HepG2 (cell line): ENCODE measurements around the gene STX7. TPM values are rescaled to one million over a fixed set of nuclear protein-coding genes. Genes with fewer than 3 reads are reported as not detected.

Experiments used
- ZBTB3 ChIP-seq: sonication (generic); formaldehyde crosslinking; IDR thresholded peaks from 2 replicates; pipeline ENCODE4 v1.4.0; 2020; ENCODE audit warnings: low read depth, mild to moderate bottlenecking, moderate library complexity, missing genetic modification reagents, borderline replicate concordance
- ZNF256 ChIP-seq: sonication (generic); formaldehyde crosslinking; conservative IDR thresholded peaks from 2 replicates; pipeline ENCODE4 v1.4.0; 2020; ENCODE audit warnings: missing genetic modification reagents
- ZNF530 ChIP-seq: sonication (generic); formaldehyde crosslinking; IDR thresholded peaks from 2 replicates; pipeline ENCODE4 v1.5.0; 2020; ENCODE audit warnings: low read depth, mild to moderate bottlenecking, missing genetic modification reagents
- polyA plus RNA-seq, 8 experiments: library from polyadenylated mRNA; depleted of rRNA in 3 of 8; stranded (reverse) in 7 of 8; unstranded in 1 of 8; fragments of >200 nt; fragmentation: Illumina TruSeq in 4 of 8; extraction: Trizol in 4 of 8; gene quantifications; 2 replicates each; pipeline versions ENCODE4 v1.2.1 to v1.2.3, GENCODE V29; 2011 to 2016; ENCODE audit warnings: low read depth in 4 of 8, missing spikeins in 1 of 8, mixed read lengths in 1 of 8; ENCODE audit not compliant: insufficient read depth in 1 of 8
- total RNA-seq, 5 experiments: library from RNA; depleted of rRNA; stranded (reverse); fragments of >200 nt; fragmentation: Illumina TruSeq; extraction: Trizol; gene quantifications; 2 replicates each; pipeline ENCODE4 v1.2.3, GENCODE V29; 2016; ENCODE audit warnings: low read depth in 1 of 5
- TF ChIP-seq, protein P1 (sequence below): sonication (generic); formaldehyde crosslinking; IDR thresholded peaks from 2 replicates; pipeline ENCODE4 v1.5.1; 2020; ENCODE audit warnings: mild to moderate bottlenecking, missing genetic modification reagents, borderline replicate concordance
- TF ChIP-seq, protein P2 (sequence below), 2 experiments: fragments of 450-650 bp in 1 of 2; sonication (generic) in 1 of 2; formaldehyde crosslinking in 1 of 2; IDR thresholded peaks; 2 replicates each; pipeline versions ENCODE4 v1.6.1 to v1.8.0; 2016 to 2022; ENCODE audit warnings: antibody characterized with exemption in 1 of 2, mild to moderate bottlenecking in 1 of 2, missing genetic modification reagents in 1 of 2

Gene STX7
- total and polyA plus RNA-seq, 2 of the 13 experiments (the other 11 are each of a cell fraction or from before 2014, with no cell fraction given): 28.0 to 34.7 TPM

DNA sequence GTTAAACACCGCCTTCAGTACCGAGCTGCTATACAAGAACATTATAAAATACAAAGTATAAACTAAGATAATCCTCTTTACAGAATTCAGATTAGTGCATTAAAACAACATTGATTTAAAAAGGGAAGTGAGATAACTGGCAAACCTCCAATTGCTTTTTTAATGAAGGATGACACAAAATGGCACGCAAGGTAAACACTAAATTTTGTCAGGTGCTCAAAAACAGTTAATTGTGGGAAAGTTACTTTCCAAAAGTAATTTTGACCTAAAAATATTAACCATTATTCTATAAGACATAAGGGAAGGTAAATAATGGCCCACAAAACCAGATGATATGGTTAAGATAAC lies 53.3 kb downstream of the STX7 start (continued):
- TF ChIP-seq, protein P1, sequence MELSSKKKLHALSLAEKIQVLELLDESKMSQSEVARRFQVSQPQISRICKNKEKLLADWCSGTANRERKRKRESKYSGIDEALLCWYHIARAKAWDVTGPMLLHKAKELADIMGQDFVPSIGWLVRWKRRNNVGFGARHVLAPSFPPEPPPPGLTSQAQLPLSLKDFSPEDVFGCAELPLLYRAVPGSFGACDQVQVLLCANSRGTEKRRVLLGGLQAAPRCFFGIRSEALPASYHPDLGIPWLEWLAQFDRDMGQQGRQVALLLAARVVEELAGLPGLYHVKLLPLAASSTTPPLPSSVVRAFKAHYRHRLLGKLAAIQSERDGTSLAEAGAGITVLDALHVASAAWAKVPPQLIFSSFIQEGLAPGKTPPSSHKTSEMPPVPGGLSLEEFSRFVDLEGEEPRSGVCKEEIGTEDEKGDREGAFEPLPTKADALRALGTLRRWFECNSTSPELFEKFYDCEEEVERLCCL (CRISPR knock-in tag): no peak
- TF ChIP-seq ZBTB3: no peak
- no peak for TF ChIP-seq ZNF530 (CRISPR knock-in tag)
- TF ChIP-seq, protein P2, sequence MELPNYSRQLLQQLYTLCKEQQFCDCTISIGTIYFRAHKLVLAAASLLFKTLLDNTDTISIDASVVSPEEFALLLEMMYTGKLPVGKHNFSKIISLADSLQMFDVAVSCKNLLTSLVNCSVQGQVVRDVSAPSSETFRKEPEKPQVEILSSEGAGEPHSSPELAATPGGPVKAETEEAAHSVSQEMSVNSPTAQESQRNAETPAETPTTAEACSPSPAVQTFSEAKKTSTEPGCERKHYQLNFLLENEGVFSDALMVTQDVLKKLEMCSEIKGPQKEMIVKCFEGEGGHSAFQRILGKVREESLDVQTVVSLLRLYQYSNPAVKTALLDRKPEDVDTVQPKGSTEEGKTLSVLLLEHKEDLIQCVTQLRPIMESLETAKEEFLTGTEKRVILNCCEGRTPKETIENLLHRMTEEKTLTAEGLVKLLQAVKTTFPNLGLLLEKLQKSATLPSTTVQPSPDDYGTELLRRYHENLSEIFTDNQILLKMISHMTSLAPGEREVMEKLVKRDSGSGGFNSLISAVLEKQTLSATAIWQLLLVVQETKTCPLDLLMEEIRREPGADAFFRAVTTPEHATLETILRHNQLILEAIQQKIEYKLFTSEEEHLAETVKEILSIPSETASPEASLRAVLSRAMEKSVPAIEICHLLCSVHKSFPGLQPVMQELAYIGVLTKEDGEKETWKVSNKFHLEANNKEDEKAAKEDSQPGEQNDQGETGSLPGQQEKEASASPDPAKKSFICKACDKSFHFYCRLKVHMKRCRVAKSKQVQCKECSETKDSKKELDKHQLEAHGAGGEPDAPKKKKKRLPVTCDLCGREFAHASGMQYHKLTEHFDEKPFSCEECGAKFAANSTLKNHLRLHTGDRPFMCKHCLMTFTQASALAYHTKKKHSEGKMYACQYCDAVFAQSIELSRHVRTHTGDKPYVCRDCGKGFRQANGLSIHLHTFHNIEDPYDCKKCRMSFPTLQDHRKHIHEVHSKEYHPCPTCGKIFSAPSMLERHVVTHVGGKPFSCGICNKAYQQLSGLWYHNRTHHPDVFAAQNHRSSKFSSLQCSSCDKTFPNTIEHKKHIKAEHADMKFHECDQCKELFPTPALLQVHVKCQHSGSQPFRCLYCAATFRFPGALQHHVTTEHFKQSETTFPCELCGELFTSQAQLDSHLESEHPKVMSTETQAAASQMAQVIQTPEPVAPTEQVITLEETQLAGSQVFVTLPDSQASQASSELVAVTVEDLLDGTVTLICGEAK (IDR thresholded peaks at IDR 0.05): no peak
- TF ChIP-seq, protein P2 (CRISPR knock-in tag; IDR thresholded peaks at IDR 0.05): no peak
- no peak for TF ChIP-seq ZNF256 (CRISPR knock-in tag)
